Right ventricle myocardium inferior (tissue), 1 donor: ENCODE data around the gene SPDYE3. TPM values are rescaled to one million over a fixed set of nuclear protein-coding genes. Genes with fewer than 3 reads are reported as not detected.
A peak's percentile ranks its signal among the peaks of the same experiment; 100 is the strongest.
"Not testable (repeated sequence)": the region's sequence is repeated elsewhere in the genome, so short reads cannot be mapped to it uniquely, and the experiment has no call there.

ENCODE experiments used
- ATAC-seq: fragments of 200-7000 bp; cut with Tn5 transposase; one replicate; pipeline ENCODE4 v1.9.1; 2020; ENCODE audit warnings: mild to moderate bottlenecking, moderate library complexity
- DNase-seq: peaks from one replicate; pipeline ENCODE4 v3.0.0; 2021; ENCODE audit errors: missing footprints
- intact Hi-C: fragments of 100-400 bp; cut with DNase I; formaldehyde crosslinking; loops from one replicate; pipeline ENCODE4 v1.11.0; 2022
- total RNA-seq: library from RNA; stranded (reverse); fragmentation: NEBNext Ultra II Directional; extraction: Animal tissue kit (Norgen Biotek cat#: 25700); gene quantifications from one replicate; pipeline ENCODE4 v1.2.1, GENCODE V29; 2021
- donor health status: DM: no; HTN: yes; CAD: no; lungs with severe emphysema.

Gene SPDYE3
- total RNA-seq, 1 donor from 2014 or later: not detected

GRCh38 chr7:100364480-100364879 is 57.0 kb downstream of the SPDYE3 start:
- DNase-seq (no peak), ATAC-seq (no peak)
- intact Hi-C loops: no loop called here

- DNase-seq: peak; percentile 25
- intact Hi-C loops, ATAC-seq: not testable (repeated sequence)
Observed at GRCh38 chr7:100365998-100366367, 58.5 kb downstream of the SPDYE3 start.

DNA sequence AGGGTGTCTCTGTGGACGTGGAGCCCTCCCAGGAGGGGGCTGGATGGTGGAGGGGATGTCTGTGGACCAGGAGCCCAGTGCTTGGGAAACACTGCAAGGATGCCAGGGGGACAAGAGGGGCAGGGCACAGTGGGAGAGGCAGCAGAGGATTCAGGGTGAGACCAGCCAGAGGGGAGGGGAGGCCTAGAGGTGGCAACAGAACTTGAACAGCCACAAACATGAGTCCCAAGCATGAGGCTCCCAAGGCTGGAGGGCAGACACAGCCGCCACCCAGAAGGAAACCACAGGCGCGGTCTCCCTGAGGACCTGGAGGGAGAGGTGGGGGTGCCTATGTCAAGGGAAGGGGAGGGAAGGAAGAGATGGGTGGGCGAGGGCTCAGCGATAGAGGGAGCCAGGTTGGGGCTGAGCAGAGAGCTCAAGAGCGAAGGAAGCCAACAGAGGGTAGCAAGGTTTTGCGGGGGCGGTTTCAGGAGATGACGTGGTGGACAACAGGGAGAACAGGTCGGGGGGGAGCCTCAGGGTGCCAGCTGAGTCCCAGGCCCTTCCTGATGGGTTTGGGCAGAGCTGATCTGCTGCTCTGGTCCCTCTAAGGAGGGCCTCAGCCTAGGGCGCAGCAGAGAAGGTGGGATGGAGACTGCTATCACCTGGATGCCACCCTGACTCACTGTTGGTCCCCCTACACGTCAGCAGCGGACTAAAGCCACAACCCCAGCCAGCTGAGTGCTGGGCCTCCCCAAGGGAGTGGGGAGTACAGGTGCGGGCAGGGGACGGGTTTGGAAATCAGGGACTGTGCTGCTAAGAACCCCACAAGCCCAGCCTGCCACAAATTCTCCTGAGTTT is 59.1 kb downstream of the SPDYE3 start:
- intact Hi-C loops: no loop called here
- peak; percentile 50 for DNase-seq
- ATAC-seq: no peak

DNA sequence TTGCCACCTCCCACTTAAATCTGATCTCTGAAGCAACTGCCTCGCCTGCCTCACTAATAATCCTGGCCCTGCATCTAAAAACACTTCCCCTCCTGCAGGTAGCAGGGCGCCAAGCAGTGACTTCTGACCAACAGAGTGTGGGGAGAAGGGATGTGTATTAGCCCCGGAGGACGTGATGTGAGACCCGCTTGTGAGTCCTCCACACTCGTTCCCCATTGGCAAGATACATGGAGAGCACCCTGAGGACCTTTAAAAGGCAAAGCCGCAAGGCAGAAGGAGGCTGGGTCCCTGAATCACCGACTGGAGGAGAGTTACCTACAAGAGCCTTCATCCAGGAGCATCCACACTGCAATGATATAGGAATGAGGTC is 59.7 kb downstream of the SPDYE3 start:
- intact Hi-C loops: no loop called here
- no peak for ATAC-seq
- DNase-seq: peak; percentile 15

DNA sequence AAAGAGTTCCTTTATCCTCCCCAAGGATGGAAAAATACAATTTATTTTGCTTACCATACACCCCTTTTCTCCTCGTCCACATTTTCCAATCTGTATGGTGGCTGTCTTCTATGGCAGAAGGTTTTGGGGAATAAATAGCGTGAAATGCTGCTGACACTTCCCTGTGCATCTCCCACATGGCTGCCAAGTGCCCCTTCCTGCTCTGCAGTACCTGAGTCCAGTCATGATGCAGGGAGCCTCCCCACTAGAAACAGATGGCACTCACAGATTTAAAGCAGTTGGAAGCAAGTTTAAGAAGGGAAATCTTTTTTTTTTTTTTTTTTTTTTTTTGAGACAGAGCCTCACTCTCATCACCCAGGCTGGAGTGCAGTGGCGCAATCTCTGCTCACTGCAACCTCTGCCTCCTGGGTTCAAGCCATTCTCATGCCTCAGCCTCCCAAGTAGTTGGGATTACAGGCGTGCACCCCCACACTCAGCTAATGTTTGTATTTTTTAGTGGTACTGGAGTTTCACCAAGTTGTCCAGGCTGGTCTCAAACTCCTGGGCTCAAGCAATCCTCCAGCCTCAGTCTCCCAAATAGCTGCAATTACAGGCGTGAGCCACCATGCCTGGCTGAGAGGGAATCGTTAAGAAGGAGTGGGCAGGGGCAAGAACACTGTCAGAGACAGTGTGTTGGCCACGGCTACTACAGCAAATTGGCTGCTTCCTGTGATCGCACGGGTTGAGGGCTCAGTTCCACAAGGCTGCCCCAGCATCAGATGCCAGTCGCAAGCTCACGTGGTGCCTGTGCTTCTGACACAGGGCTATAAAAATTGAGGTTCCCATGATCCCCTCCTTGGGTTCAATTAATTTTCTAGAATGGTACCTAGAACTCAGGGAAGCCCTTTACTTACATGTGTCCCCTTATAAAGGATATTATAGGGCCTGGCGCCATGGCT is 60.4 kb downstream of the SPDYE3 start:
- peak; percentile 53 for DNase-seq
- intact Hi-C loops: no loop called here
- ATAC-seq: no peak

- ATAC-seq: peak; percentile 71
- intact Hi-C loops: no loop called here
- peak; percentile 92 for DNase-seq
Observed at GRCh38 chr7:100369105-100369504, 61.6 kb downstream of the SPDYE3 start.

- ATAC-seq (no peak), DNase-seq (no peak)
- intact Hi-C loops: no loop called here
Observed at GRCh38 chr7:100370303-100370702, 62.8 kb downstream of the SPDYE3 start.

DNA sequence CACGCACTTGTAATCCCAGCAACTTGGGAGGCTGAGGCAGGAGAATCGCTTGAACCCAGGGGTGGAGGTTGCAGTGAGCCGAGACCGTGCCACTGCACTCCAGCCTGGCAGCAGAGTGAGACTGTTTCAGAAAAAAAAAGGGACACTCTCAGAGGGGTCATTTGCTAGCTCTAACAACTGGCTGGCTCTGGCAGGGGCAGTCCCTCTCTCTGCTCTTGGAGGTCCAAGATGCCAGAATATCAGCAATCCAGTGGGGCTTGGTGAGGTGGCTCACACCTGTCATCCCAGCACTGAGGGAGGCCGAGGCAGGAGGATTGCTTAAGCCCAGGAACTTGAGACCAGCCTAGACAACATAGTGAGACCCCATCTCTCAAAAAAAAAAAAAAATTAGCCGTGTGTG is 63.2 kb downstream of the SPDYE3 start:
- DNase-seq (peak; percentile 64), ATAC-seq (no peak)
- intact Hi-C loops: no loop called here

DNA sequence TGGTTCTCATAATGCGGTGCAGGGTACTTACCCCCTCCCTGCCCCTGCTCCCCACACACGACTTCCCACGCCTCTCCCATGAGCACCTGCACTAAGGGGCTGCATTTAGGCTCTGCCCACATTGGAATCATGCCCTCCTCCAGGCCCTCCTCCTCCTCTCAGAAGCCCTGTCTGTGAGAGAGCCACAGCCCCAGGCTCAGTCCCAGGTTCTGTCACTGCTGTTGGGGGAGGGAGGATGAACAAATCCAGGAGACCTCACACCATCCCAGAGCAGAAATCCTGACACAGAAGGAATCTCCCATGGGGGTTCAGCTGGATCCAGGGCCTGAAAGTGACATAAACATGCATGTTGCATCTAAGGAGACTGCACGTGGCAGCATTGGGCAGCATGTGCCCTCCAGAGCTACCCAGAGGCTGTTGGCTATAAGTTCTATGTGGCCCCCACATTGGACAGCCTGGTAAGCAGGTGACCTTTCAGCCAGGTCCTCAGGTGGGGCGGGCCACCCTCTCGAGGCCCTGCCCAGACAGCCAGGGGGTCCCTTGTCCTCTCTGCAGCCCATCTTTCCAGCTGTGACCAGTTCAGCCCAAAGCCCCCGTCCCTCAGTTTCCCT is 64.2 kb downstream of the SPDYE3 start:
- ATAC-seq: no peak
- intact Hi-C loops: no loop called here
- DNase-seq: peak; percentile 45

Other genes starting within 250 kb of the SPDYE3 start
- gene ZNF3, start 226.0 kb upstream of the SPDYE3 start, total RNA-seq: 14.6 TPM
- 117 TPM for gene COPS6, start 218.7 kb upstream of the SPDYE3 start, total RNA-seq
- gene MCM7, start 206.3 kb upstream of the SPDYE3 start, total RNA-seq: 25.4 TPM
- 10.1 TPM for gene AP4M1, start 206.1 kb upstream of the SPDYE3 start, total RNA-seq
- gene TAF6, start 188.3 kb upstream of the SPDYE3 start, total RNA-seq: 29.3 TPM
- gene CNPY4, start 188.1 kb upstream of the SPDYE3 start, total RNA-seq: 10.6 TPM
- gene MBLAC1, start 180.7 kb upstream of the SPDYE3 start, total RNA-seq: 2.1 TPM
- 99.4 TPM for gene LAMTOR4, start 158.8 kb upstream of the SPDYE3 start, total RNA-seq
- gene TRAPPC14, start 149.0 kb upstream of the SPDYE3 start, total RNA-seq: 7.1 TPM
- 3.1 TPM for gene GAL3ST4, start 139.1 kb upstream of the SPDYE3 start, total RNA-seq
- gene GPC2, start 130.3 kb upstream of the SPDYE3 start, total RNA-seq: 0.32 TPM
- 0.51 TPM for gene STAG3, start 129.8 kb upstream of the SPDYE3 start, total RNA-seq
- gene PVRIG, start 87.8 kb upstream of the SPDYE3 start, total RNA-seq: not detected
- 9.2 TPM for gene PILRB, start 50.4 kb downstream of the SPDYE3 start, total RNA-seq
- gene PILRA, start 65.8 kb downstream of the SPDYE3 start, total RNA-seq: 3.8 TPM
- gene ZCWPW1, start 121.0 kb downstream of the SPDYE3 start, total RNA-seq: 4.4 TPM
- 24.9 TPM for gene MEPCE, start 122.1 kb downstream of the SPDYE3 start, total RNA-seq
- 12.4 TPM for gene PPP1R35, start 128.8 kb downstream of the SPDYE3 start, total RNA-seq
- 0.35 TPM for gene SPACDR, start 156.6 kb downstream of the SPDYE3 start, total RNA-seq
- 50.3 TPM for gene TSC22D4, start 171.5 kb downstream of the SPDYE3 start, total RNA-seq
- 0.54 TPM for gene NYAP1, start 176.2 kb downstream of the SPDYE3 start, total RNA-seq
- gene AGFG2, start 231.5 kb downstream of the SPDYE3 start, total RNA-seq: 21.5 TPM